GM19372 (cell line): Measurements from ENCODE around the gene ZBTB7C.

Experiments used
- ATAC-seq: cut with Tn5 transposase; IDR thresholded peaks from one replicate; pipeline ENCODE4 v1.9.1; 2021; ENCODE audit warnings: mild to moderate bottlenecking, low read depth, moderate library complexity; ENCODE audit not compliant: unreplicated experiment

Gene ZBTB7C

GRCh38 chr18:48052842-48053241, 356.3 kb downstream of the ZBTB7C start:
- no peak for ATAC-seq

GRCh38 chr18:48051945-48052840, 357.0 kb downstream of the ZBTB7C start:
- ATAC-seq = no peak

GRCh38 chr18:48050176-48050575, 359.0 kb downstream of the ZBTB7C start:
- ATAC-seq = no peak

GRCh38 chr18:48049757-48050156, 359.4 kb downstream of the ZBTB7C start:
- no peak for ATAC-seq

GRCh38 chr18:48048251-48048650, 360.9 kb downstream of the ZBTB7C start:
- no peak for ATAC-seq

- ATAC-seq = no peak
Observed at GRCh38 chr18:48046843-48047242, 362.3 kb downstream of the ZBTB7C start.

- ATAC-seq = no peak
Observed at GRCh38 chr18:48045744-48046143, 363.4 kb downstream of the ZBTB7C start.

GRCh38 chr18:48044944-48045343, 364.2 kb downstream of the ZBTB7C start:
- no peak for ATAC-seq

- ATAC-seq = no peak
Observed at GRCh38 chr18:48043166-48043565, 366.0 kb downstream of the ZBTB7C start.

- no peak for ATAC-seq
Observed at GRCh38 chr18:48042431-48042830, 366.8 kb downstream of the ZBTB7C start.

- no peak for ATAC-seq
Observed at GRCh38 chr18:48040457-48041110, 368.6 kb downstream of the ZBTB7C start.

- ATAC-seq = no peak
Observed at GRCh38 chr18:48039769-48040215, 369.4 kb downstream of the ZBTB7C start.

GRCh38 chr18:48038636-48039035, 370.5 kb downstream of the ZBTB7C start:
- no peak for ATAC-seq

- no peak for ATAC-seq
Observed at GRCh38 chr18:48037481-48038271, 371.5 kb downstream of the ZBTB7C start.

GRCh38 chr18:48036641-48037421, 372.4 kb downstream of the ZBTB7C start:
- ATAC-seq = no peak

GRCh38 chr18:48036226-48036625, 373.0 kb downstream of the ZBTB7C start:
- ATAC-seq = no peak

- no peak for ATAC-seq
Observed at GRCh38 chr18:48035556-48035860, 373.7 kb downstream of the ZBTB7C start.

GRCh38 chr18:48034651-48035555, 374.3 kb downstream of the ZBTB7C start:
- no peak for ATAC-seq
